ENCODE results near the gene OR51B2.
"Not testable (repeated sequence)": the region's sequence is repeated elsewhere in the genome, so short reads cannot be mapped to it uniquely, and the experiment has no call there.

OR51B2 gene

DNA sequence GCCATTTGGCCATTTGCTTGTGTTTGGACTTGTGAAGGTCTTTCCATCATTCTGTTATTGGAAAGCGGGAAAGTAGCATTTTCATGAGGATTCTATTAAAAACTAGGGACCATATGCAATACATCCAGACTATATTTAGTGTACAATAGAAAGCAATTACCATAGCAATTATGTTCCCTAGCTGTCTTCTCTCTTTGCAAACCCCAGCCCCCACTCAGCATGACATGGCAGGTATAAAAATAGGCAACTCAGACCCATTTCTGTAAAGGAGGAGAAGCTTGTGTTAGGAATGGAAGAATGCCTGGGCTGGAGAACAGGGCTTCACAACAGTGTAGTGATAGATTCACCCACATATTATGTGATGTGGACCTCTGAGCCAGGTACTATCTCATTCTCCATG is 39.6 kb upstream of the OR51B2 start:
- Histone ChIP-seq H3K9me3 (replicated peaks; ENCODE audit: insufficient read depth, low read length) (no peaks in the 10 kb centered on the region), H3K9ac (ENCODE audit: low read length) (no peak overlapping the region), H3K4me2 (ENCODE audit: low read depth, low read length) (no peak overlapping the region), H3K4me3 (ENCODE audit: low read length) (no peak overlapping the region), H3K36me3 (replicated peaks; ENCODE audit: insufficient read depth, low read length) (no peaks in the 10 kb centered on the region), H2AFZ (ENCODE audit: low read length) (no peak overlapping the region), H3F3A (ENCODE audit: insufficient read depth, low read length) (peaks cover 21% of the 10 kb centered on the region), H4K20me1 (ENCODE audit: insufficient read depth, low read length) (no peaks in the 10 kb centered on the region), H3K27me3 (replicated peaks; ENCODE audit: insufficient read depth, low read length) (no peaks in the 10 kb centered on the region), H3K9me2 (replicated peaks; ENCODE audit: insufficient read depth, low read length) (no peaks in the 10 kb centered on the region), H3K79me2 (ENCODE audit: low read length) (no peaks in the 10 kb centered on the region), H3K27ac (ENCODE audit: low read length) (no peak overlapping the region), H3K4me1 (ENCODE audit: low read length) (peaks cover 32% of the 10 kb centered on the region)
- TF ChIP-seq, protein P1, sequence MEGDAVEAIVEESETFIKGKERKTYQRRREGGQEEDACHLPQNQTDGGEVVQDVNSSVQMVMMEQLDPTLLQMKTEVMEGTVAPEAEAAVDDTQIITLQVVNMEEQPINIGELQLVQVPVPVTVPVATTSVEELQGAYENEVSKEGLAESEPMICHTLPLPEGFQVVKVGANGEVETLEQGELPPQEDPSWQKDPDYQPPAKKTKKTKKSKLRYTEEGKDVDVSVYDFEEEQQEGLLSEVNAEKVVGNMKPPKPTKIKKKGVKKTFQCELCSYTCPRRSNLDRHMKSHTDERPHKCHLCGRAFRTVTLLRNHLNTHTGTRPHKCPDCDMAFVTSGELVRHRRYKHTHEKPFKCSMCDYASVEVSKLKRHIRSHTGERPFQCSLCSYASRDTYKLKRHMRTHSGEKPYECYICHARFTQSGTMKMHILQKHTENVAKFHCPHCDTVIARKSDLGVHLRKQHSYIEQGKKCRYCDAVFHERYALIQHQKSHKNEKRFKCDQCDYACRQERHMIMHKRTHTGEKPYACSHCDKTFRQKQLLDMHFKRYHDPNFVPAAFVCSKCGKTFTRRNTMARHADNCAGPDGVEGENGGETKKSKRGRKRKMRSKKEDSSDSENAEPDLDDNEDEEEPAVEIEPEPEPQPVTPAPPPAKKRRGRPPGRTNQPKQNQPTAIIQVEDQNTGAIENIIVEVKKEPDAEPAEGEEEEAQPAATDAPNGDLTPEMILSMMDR (IDR thresholded peaks at IDR 0.05; ENCODE audit: low read length) = no peak
- TF ChIP-seq EZH2phosphoT487 (IDR thresholded peaks at IDR 0.05; ENCODE audit: low read length) (no peak), EZH2 (optimal IDR thresholded peaks at IDR 0.05; ENCODE audit: low read depth, low read length) (no peak)
- no peak for DNase-seq

DNA sequence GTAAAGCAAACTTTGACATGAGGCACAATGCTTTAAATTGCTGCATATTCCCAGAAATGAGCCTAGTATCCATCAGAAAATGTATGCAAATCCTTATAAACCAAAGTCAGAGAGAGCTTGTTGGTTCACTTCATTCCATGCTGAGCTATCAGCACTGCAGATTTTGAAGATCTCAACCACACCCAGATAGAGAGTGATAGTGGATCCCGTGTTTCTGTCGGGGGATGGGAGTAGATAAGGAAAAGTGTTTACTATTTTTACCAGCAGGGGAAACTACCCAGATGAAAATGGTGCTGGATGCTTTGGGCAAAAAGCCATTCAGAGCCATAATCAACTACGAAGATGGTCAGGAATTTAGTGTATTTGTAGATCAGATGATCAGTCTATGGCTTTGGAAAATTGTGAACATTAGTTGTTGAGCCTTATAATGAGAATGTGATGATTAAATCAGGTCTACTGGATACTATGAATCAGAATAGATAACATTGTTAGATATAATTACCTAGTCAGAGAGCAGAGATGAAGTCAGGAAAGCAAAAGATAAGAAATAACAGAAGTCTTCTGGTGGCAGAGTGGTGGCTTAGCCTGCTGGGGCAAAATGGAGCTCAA is 38.0 kb upstream of the OR51B2 start:
- TF ChIP-seq EZH2 (optimal IDR thresholded peaks at IDR 0.05; ENCODE audit: low read depth, low read length) (no peak), EZH2phosphoT487 (IDR thresholded peaks at IDR 0.05; ENCODE audit: low read length) (no peak)
- TF ChIP-seq, protein P1 (IDR thresholded peaks at IDR 0.05; ENCODE audit: low read length) = no peak
- no peaks in the 10 kb centered on the region for H3K27me3 ChIP-seq (replicated peaks; ENCODE audit: insufficient read depth, low read length)
- no peaks in the 10 kb centered on the region for H3K36me3 ChIP-seq (replicated peaks; ENCODE audit: insufficient read depth, low read length)
- no peaks in the 10 kb centered on the region for H3K9me2 ChIP-seq (replicated peaks; ENCODE audit: insufficient read depth, low read length)
- no peak overlapping the region for H3K4me2 ChIP-seq (ENCODE audit: low read depth, low read length)
- no peak overlapping the region for H3K9ac ChIP-seq (ENCODE audit: low read length)
- no peak for DNase-seq
- no peaks in the 10 kb centered on the region for H3K79me2 ChIP-seq (ENCODE audit: low read length)
- no peak overlapping the region for H3K27ac ChIP-seq (ENCODE audit: low read length)
- H3F3A ChIP-seq (ENCODE audit: insufficient read depth, low read length) = peaks cover 5% of the 10 kb centered on the region
- no peaks in the 10 kb centered on the region for H4K20me1 ChIP-seq (ENCODE audit: insufficient read depth, low read length)
- peaks cover 17% of the 10 kb centered on the region for H3K4me1 ChIP-seq (ENCODE audit: low read length)
- H2AFZ ChIP-seq (ENCODE audit: low read length) = no peak overlapping the region
- H3K9me3 ChIP-seq (replicated peaks; ENCODE audit: insufficient read depth, low read length) = no peaks in the 10 kb centered on the region
- no peak overlapping the region for H3K4me3 ChIP-seq (ENCODE audit: low read length)

DNA sequence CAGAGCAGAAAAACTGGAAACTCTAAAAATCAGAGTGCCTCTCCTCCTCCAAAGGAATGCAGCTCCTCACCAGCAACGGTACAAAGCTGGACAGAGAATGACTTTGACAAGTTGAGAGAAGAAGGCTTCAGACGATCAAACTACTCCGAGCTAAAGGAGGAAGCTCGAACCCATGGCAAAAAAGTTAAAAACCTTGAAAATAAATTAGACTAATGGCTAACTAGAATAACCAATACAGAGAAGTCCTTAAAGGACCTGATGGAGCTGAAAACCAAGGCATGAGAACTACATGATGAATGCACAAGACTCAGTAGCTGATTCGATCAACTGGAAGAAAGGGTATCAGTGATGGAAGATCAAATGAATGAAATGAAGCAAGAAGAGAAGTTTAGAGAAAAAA is 31.9 kb upstream of the OR51B2 start:
- H3K9me3 ChIP-seq (replicated peaks; ENCODE audit: insufficient read depth, low read length); H3K27ac ChIP-seq (ENCODE audit: low read length); H3K36me3 ChIP-seq (replicated peaks; ENCODE audit: insufficient read depth, low read length); DNase-seq; H4K20me1 ChIP-seq (ENCODE audit: insufficient read depth, low read length); H3K9ac ChIP-seq (ENCODE audit: low read length); H2AFZ ChIP-seq (ENCODE audit: low read length); H3K79me2 ChIP-seq (ENCODE audit: low read length); H3K4me1 ChIP-seq (ENCODE audit: low read length); H3K9me2 ChIP-seq (replicated peaks; ENCODE audit: insufficient read depth, low read length); H3K27me3 ChIP-seq (replicated peaks; ENCODE audit: insufficient read depth, low read length); H3F3A ChIP-seq (ENCODE audit: insufficient read depth, low read length); H3K4me2 ChIP-seq (ENCODE audit: low read depth, low read length); H3K4me3 ChIP-seq (ENCODE audit: low read length): not testable (repeated sequence)

DNA sequence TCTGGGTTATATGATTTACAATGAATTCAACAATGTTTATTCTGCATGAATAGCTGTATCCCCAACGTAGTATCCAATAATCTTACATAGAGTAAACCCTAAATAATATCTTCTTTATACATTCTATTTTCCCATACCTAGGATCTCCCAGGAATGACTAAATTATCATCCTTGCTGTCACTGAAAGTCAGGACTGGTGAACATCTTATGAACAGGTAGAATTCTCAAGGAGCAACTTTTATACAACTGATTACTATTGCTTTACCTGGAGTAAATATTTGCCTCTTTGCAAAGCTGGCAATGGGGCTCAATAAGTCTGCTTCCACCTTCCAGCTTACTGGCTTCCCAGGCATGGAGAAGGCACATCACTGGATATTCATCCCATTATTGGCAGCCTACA is 27.1 kb upstream of the OR51B2 start, which contains the start of gene OR51B6:
TSS of gene OR51B6 (plus strand) at position 301 of the 400 bp plus-strand sequence. CDS start at position 301, 0 bp downstream.
- DNase-seq = no peak
- Histone ChIP-seq H3K79me2 (ENCODE audit: low read length) (no peaks in the 10 kb centered on the region), H4K20me1 (ENCODE audit: insufficient read depth, low read length) (no peaks in the 10 kb centered on the region), H3K4me1 (ENCODE audit: low read length) (no peaks in the 10 kb centered on the region), H3K4me2 (ENCODE audit: low read depth, low read length) (no peak within 1 kb of the TSS), H3F3A (ENCODE audit: insufficient read depth, low read length) (no peaks in the 10 kb centered on the region), H3K9ac (ENCODE audit: low read length) (no peak within 1 kb of the TSS), H2AFZ (ENCODE audit: low read length) (no peak within 1 kb of the TSS), H3K9me2 (replicated peaks; ENCODE audit: insufficient read depth, low read length) (no peaks in the 10 kb centered on the region), H3K27ac (ENCODE audit: low read length) (no peak within 1 kb of the TSS), H3K36me3 (replicated peaks; ENCODE audit: insufficient read depth, low read length) (no peaks in the 10 kb centered on the region), H3K27me3 (replicated peaks; ENCODE audit: insufficient read depth, low read length) (no peaks in the 10 kb centered on the region), H3K4me3 (ENCODE audit: low read length) (no peak within 1 kb of the TSS), H3K9me3 (replicated peaks; ENCODE audit: insufficient read depth, low read length) (no peaks in the 10 kb centered on the region)
- TF ChIP-seq EZH2phosphoT487 (IDR thresholded peaks at IDR 0.05; ENCODE audit: low read length) = no peak
- TF ChIP-seq EZH2 (optimal IDR thresholded peaks at IDR 0.05; ENCODE audit: low read depth, low read length) = no peak
- TF ChIP-seq, protein P1 (IDR thresholded peaks at IDR 0.05; ENCODE audit: low read length) = no peak

Data from MM.1S (cell line).